Measurements from ENCODE around the gene MESP2. TPM values are rescaled to one million over a fixed set of nuclear protein-coding genes. Genes with fewer than 3 reads are reported as not detected.

The MESP2 gene
- polyA plus RNA-seq, 3 donors: 0.67 TPM; not detected in 2

DNA sequence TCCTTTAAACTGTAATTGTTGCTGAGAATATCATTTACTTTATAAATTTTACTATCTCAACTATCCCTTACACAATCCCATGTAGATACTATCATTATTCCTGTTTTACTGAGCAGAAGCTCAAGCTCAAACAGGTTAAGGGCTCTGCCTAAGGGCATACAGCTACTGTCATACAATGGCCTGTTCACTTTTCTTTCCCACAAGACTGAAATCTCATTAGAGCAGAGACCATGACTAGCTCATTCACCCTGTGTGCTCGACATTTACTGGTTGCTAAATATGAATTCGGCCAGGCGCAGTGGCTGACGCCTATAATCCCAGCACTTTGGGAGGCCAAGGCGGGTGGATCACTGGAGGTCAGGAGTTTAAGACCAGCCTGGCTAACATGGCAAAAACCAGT is 1.6 kb upstream of the MESP2 start:
- DNase-seq: no peak
- intact Hi-C loops (cut with micrococcal nuclease): no loop called here
- peaks cover 12 to 19% of the 10 kb centered on the region in 2 donors for H3K4me1 ChIP-seq (ENCODE audit: control insufficient read depth in 1 of 2, insufficient read depth in 2 of 2, low read length in 2 of 2)
- H3K79me2 ChIP-seq (ENCODE audit: insufficient read depth, low read length): no peaks in the 10 kb centered on the region
- Mint-ChIP-seq H3K36me3 (peaks cover 0 to 3% of the 10 kb centered on the region in 2 donors), H3K27ac (no peak overlapping the region), H3K4me1 (peaks cover 9% of the 10 kb centered on the region), H3K4me3 (no peak overlapping the region), H3K27me3 (ENCODE audit: low read depth in 3 of 3) (peaks cover 2 to 8% (median 6%) of the 10 kb centered on the region in 3 donors), H3K9me3 (no peaks in the 10 kb centered on the region)
- TF ChIP-seq, protein P1, sequence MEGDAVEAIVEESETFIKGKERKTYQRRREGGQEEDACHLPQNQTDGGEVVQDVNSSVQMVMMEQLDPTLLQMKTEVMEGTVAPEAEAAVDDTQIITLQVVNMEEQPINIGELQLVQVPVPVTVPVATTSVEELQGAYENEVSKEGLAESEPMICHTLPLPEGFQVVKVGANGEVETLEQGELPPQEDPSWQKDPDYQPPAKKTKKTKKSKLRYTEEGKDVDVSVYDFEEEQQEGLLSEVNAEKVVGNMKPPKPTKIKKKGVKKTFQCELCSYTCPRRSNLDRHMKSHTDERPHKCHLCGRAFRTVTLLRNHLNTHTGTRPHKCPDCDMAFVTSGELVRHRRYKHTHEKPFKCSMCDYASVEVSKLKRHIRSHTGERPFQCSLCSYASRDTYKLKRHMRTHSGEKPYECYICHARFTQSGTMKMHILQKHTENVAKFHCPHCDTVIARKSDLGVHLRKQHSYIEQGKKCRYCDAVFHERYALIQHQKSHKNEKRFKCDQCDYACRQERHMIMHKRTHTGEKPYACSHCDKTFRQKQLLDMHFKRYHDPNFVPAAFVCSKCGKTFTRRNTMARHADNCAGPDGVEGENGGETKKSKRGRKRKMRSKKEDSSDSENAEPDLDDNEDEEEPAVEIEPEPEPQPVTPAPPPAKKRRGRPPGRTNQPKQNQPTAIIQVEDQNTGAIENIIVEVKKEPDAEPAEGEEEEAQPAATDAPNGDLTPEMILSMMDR (IDR thresholded peaks at IDR 0.05): no peak
- H3K27me3 ChIP-seq (ENCODE audit: control insufficient read depth in 2 of 2, insufficient read depth in 2 of 2, low read length in 2 of 2): peaks cover 0 to 11% of the 10 kb centered on the region in 2 donors
- H2AFZ ChIP-seq (ENCODE audit: insufficient read depth, low read depth, low read length, poor library complexity, severe bottlenecking): no peak overlapping the region
- H3K9ac ChIP-seq (ENCODE audit: insufficient read depth, low read length, poor library complexity, severe bottlenecking): no peak overlapping the region
- H3K4me2 ChIP-seq (replicated peaks; ENCODE audit: extremely low read depth, low read length, poor library complexity, severe bottlenecking): no peak overlapping the region
- no peak overlapping the region for H3K27ac ChIP-seq (ENCODE audit: low read depth in 1 of 2, low read length in 2 of 2)
- H3K36me3 ChIP-seq (replicated peaks in 1 of 2; ENCODE audit: control insufficient read depth in 1 of 2, insufficient read depth in 2 of 2, low read length in 2 of 2): no peaks in the 10 kb centered on the region
- H3K9me3 ChIP-seq (replicated peaks in 1 of 2; ENCODE audit: control insufficient read depth in 1 of 2, insufficient read depth in 1 of 2, low read length in 2 of 2): no peaks in the 10 kb centered on the region
- 100% methylated on average over 5 of the region's 5 CpGs for WGBS (ENCODE audit: insufficient coverage)
- H4K20me1 ChIP-seq (ENCODE audit: insufficient read depth, low read length): no peaks in the 10 kb centered on the region
- no peak overlapping the region for H3K4me3 ChIP-seq (replicated peaks in 1 of 3; ENCODE audit: low read depth in 2 of 3, low read length in 3 of 3)

DNA sequence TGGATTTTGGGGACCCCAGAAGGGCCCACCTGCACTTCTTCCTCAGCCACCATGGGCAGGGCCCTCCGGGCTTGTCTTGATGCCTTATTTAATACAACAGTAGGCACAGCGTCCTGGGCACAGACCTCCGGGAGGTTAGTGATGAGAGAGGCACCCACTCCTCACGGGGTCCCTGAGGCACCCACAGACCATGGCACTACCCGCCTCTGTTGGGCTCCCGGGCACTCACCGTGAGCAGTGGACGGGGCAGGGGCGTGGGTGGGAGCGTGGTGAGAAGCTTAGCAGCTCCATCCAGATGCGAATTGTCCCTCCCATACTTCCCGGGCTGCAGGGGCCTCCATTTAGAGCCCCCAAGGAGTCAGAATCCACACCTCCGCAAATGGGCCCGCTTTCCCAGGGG is 317 bp upstream of the MESP2 start:
- no peaks in the 10 kb centered on the region for H3K36me3 ChIP-seq (replicated peaks in 1 of 2; ENCODE audit: control insufficient read depth in 1 of 2, insufficient read depth in 2 of 2, low read length in 2 of 2)
- H3K4me1 ChIP-seq (ENCODE audit: control insufficient read depth in 1 of 2, insufficient read depth in 2 of 2, low read length in 2 of 2): peaks cover 20 to 29% of the 10 kb centered on the region in 2 donors
- H4K20me1 ChIP-seq (ENCODE audit: insufficient read depth, low read length): no peaks in the 10 kb centered on the region
- peak overlapping the region; percentile 47 for H3K9ac ChIP-seq (ENCODE audit: insufficient read depth, low read length, poor library complexity, severe bottlenecking)
- H3K27ac ChIP-seq (ENCODE audit: low read depth in 1 of 2, low read length in 2 of 2): no peak overlapping the region
- Mint-ChIP-seq H3K36me3 (peaks cover 0 to 3% of the 10 kb centered on the region in 2 donors), H3K27me3 (ENCODE audit: low read depth in 3 of 3) (peaks cover 2 to 8% (median 6%) of the 10 kb centered on the region in 3 donors), H3K27ac (no peak overlapping the region), H3K4me1 (peaks cover 17% of the 10 kb centered on the region), H3K9me3 (no peaks in the 10 kb centered on the region), H3K4me3 (no peak overlapping the region)
- TF ChIP-seq, protein P1 (IDR thresholded peaks at IDR 0.05): no peak
- DNase-seq: no peak
- H3K9me3 ChIP-seq (replicated peaks in 1 of 2; ENCODE audit: control insufficient read depth in 1 of 2, insufficient read depth in 1 of 2, low read length in 2 of 2): no peaks in the 10 kb centered on the region
- intact Hi-C loops (cut with micrococcal nuclease): no loop called here
- WGBS (ENCODE audit: insufficient coverage): 59% methylated on average over 12 of the region's 14 CpGs
- H3K4me3 ChIP-seq (replicated peaks in 1 of 3; ENCODE audit: low read depth in 2 of 3, low read length in 3 of 3): peak overlapping the region in 2 of 3 experiments; percentile 22 to 64
- peaks cover 0 to 11% of the 10 kb centered on the region in 2 donors for H3K27me3 ChIP-seq (ENCODE audit: control insufficient read depth in 2 of 2, insufficient read depth in 2 of 2, low read length in 2 of 2)
- H2AFZ ChIP-seq (ENCODE audit: insufficient read depth, low read depth, low read length, poor library complexity, severe bottlenecking): peak overlapping the region; percentile 81
- H3K4me2 ChIP-seq (replicated peaks; ENCODE audit: extremely low read depth, low read length, poor library complexity, severe bottlenecking): peak overlapping the region; percentile 76
- H3K79me2 ChIP-seq (ENCODE audit: insufficient read depth, low read length): no peaks in the 10 kb centered on the region
